GM18870 (cell line): ENCODE results near the gene TFDP2.
"Not testable (repeated sequence)": the region's sequence is repeated elsewhere in the genome, so short reads cannot be mapped to it uniquely, and the experiment has no call there.

Experiments
- ATAC-seq: cut with Tn5 transposase; IDR thresholded peaks from one replicate; pipeline ENCODE4 v1.9.1; 2021; ENCODE audit warnings: moderate library complexity; ENCODE audit not compliant: unreplicated experiment

The TFDP2 gene, protein sequence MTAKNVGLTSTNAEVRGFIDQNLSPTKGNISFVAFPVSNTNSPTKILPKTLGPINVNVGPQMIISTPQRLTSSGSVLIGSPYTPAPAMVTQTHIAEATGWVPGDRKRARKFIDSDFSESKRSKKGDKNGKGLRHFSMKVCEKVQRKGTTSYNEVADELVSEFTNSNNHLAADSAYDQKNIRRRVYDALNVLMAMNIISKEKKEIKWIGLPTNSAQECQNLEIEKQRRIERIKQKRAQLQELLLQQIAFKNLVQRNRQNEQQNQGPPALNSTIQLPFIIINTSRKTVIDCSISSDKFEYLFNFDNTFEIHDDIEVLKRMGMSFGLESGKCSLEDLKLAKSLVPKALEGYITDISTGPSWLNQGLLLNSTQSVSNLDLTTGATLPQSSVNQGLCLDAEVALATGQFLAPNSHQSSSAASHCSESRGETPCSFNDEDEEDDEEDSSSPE

DNA sequence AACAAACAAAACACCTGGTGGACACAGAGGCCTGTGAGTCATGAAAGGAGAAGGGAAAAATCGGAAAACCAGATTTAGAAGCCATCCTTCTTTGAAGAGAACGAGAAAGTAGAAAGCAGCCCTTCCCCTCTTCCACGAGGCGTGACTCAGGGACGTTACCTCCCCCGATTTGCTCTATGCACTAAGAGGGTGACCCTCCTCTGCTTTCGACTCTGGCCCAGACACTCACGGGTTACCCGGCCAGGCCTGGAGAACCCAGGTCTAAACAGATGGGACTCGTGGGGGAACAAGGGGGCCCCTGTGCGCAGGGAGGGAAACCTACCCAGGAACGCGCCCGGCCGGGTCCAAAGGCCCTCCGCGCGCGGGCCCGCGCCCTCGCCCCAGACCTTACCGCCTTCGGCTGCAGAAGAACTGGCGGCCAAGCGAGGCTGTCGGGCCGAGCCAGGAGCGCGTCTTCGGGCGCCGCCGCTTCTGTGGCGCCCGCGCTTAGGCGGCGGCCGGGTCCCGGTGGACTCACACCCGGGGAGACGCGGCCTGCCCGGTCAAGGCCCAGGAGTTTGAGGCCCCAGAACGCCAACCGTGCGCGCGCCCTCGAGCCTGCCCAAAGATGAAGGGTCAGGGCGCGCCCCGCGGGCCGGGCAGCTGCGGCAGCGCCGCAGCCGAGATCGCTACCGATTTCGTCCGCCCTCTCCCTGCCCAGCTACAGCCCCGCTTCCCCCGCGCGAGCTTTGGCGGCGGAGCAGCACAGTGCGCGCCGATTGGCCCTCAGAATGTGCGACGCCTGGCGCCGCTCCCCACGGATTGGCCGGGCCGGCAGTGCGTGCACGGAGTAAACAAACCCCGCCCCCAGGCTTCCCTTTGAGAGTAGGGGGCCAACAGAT is at the start of gene TFDP2:
Gene TFDP2, minus strand, starts transcription at position 753 of the 881 bp plus-strand sequence. CDS start 47,795 bp downstream, outside the sequence.
- peak; percentile 95 for ATAC-seq

DNA sequence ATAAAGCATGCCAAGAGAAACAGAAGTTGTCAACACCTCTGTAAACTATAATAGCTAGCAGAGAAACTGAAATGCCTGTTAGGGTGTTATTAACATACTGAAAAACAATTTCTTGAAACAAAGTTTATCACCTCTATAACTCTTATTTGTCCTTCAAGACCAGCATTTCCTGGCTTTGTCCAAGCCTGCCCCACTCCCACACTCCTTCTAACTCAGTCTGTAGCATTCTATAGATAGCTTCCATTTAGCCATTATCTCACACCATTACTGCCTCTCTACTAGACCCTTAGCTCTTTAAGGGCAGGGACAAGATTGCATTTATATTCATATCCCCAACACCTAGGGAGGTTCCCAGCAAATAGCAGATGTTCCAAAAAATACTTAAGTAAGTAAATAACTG is 39.5 kb upstream of the TFDP2 start:
- ATAC-seq: no peak

DNA sequence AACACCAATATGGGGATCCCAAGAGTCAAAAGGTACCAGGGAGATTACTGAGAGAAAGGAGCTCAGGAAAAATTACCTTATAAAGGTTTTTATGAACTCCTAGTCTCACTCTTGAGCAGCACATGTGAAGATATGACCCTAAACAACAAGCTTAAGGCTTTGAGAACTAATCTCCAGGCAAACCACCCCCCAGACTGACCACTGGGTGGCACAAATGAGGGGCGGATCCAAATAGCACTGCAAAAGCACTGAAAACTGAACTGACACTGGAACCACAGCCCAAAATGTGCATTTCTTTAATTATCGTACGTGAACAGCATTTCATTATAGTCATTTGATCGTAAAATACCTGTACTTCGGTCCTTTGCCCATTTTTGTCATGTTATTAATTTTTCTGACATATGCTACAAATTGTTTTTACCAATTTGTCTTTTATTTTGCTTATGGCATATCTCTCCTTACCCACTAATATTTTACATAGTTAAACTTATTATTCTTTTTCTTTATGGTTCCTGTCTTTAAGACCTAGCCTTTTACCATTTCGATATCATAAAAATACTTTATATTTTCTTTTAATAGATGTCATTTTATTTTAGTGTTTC is 31.5 kb upstream of the TFDP2 start:
- ATAC-seq: no peak

DNA sequence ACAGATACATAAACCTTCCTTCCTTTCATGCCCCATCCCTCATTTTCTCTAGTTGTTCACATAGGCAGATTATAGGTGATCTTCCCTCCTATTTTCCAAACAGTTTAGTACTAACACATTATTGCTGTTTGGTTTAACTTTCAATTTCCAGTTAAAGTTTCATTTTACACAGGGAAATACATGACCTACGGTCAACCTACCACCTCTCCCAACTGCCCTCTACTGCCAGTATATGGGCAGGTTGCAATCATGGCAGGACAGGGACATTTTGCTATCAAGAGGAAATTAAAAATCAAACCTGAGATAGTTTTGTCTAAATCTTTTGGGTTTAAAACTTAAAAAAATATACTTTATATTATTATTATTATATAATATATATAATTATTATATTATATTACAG is 26.1 kb upstream of the TFDP2 start:
- no peak for ATAC-seq

DNA sequence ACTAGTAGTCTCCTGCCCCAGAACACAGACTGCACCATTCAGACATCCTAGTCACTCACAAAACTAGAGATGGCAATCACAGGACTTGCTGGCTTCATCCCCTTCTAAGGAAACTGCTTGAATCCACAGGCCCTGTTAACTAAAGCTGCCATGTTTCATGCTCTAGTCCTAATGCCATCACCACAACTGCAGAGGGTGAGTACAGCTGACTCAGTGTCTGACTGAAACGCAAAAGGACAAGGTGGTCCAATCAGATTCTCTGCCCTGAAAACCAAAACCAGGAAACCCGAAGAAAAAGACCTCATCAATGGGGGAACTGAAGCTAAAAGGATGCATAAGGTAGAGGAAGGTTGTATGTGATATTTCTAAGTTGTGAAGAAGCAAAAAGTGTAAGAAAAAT is 25.2 kb upstream of the TFDP2 start:
- no peak for ATAC-seq

DNA sequence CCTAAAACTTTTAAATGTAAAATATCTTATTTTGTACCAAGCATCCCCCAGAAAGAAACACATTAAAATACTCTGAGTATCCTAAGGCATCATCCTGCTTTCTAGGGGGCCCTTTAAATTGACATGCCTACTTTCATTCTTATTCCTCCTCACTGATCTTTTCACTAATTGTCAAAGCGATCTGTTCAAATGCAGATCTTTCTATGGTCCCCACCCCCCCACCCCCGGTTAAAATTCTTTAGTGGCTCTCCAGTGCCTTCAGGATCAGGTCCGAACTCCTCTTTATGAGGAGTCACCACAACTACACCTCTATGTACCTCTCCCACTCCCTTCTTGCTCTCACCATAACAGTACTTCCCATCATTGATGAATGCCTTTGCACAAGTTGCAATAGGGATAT is 19.2 kb upstream of the TFDP2 start:
- ATAC-seq: no peak

DNA sequence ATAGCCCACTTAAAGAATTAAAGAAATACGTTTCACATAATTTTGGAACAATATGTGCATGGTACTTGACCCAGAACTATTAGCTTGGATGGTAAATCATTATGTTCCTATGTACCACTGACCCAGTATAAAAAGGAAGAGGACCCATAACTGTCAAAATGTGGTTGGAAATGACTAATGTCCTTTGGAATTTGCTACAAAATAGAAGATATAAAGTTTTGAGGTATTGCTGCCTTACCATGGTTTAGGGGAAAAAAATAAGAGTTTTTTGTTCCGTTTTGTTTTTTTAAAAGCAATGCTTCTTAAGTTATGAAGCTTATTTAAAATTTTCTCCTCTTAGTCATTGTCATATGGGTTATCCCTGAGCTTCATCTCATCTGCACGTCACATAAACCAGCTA is 15.8 kb upstream of the TFDP2 start:
- ATAC-seq: no peak

DNA sequence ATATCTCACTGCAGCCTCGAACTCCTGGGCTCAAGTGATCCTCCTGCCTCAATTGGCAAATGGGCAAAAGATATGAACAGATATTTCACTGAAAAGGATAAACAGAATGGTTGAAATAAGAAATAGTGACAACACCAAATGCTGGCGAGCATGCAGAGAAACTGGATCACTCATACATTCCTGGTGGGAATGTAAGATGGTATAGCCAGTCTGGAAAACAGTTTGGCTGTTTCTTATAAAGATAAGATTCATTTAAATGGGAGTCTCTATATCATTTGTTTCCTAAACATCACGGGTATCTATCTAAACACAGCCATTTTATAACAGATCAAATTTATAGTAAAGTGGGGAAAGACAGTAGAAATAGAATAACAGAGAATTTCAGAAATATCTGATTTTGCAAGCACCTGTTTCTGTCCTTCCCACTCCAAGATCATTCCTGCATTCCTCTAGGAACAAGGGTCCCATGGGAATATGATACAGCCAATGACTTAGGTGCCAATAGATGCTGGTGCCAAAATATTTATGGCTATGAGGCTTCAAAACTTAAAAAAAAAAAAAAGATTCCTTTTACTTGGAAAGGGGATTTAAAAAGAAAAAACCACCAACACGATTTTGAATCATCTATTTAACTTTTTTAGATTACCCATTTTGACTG is 9.9 kb upstream of the TFDP2 start:
- ATAC-seq: no peak

DNA sequence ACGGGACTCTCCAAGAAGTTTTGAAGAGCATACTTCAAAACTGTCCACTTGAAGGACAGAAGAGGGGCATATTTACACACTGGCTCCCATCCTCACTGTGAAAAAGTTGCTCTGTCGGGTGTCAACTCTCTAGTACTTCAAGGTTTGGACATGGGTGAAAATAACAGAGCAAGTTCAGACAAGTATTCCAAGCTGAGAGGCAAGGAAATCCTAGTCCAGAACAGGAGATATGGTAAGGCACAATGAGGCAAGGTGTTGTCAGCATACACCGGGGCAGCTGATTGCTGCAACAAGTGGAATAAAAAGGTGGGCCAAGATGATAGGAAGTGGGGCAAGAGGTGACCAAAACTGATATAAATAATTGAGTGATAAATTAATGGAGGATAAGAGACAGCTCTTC is 4.8 kb upstream of the TFDP2 start:
- ATAC-seq: no peak

DNA sequence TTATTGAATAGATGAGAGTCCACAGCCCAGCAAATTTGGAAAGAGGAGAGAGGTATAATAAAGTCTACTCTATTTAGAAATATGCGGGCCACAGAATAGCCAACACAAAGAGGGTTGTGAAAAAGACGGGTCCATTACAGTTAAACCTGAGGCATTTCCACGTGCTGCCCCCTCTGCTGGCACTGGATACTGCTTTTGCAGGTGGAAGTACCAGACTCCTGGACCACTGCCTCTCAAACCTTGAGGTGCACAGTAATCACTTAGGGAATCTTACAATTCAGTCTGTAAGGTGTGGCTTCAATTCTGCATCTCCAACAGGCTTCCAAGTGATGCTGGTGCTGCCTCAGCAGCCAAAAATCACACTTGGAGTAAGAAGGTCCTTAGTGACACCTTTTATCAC is 3.0 kb upstream of the TFDP2 start:
- no peak for ATAC-seq

DNA sequence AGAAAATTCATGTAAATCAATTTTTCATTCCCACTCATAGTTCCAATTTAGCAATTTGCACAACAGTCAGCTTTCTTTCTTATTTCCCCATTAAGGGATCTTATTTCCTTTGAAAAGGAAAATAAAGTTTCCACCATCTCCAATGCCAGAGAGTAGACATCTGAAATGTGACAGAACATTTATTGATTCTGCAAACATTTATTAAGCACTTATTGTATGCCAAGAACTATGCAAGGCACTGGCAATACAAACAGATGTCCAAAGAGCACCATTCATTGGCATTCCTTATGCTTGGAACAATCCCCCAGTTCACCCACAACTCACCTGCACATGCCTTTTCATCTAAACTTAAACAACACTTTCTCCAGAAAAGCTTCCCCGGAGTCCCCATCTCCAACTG is 2.5 kb upstream of the TFDP2 start:
- no peak for ATAC-seq

DNA sequence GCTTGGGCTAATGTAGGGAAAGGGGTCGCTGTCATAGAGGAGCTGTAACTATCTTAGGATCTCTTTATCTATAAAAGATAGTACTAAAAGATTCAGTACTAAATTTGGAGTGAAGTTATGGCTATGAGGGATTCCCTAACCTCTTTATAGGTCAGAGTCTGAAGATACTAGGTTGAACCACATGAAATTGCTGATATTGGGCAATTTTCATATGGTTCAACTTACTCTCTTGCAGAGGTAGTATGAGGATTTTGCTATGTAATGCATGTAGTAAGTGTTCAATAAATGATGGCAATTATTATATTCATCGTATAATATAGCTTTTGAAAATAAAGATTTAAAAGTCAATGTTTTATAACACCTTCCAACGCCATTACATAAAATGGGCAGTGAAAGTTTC is 1.9 kb upstream of the TFDP2 start:
- ATAC-seq: no peak

DNA sequence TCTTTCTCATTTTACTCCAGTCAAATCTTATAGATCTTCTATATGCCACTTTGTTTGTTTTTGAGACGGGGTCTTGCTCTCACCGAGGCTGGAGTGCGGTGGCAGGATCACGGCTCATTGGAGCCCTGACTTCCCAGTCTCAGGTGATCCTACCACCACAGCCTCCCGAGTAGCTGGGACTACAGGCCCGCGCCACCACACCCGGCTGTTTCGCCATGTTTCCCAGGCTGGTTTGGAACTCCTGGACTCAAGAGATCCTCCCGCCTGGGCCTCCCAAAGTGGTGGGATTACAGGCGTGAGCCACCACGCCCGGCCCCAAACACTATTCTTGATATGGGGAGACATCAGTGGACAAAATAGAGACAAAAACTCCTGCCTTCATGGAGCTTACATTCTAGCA is 927 bp upstream of the TFDP2 start:
- no peak for ATAC-seq

DNA sequence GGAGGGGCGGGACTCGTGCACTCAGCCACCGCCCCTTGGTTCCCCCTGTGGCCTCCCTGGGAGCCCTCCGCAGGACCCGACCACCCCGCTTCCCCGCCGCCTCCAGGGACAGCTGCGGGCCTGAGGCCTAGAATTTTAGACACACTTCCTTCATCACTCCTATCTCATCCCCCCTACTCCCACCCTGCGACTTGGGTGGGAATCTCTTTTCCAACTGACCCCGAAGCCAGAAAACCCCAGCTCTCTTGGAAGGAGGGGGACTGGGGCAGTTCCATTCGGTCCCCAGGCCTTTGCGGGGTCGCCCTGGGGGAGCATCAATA is 289 bp upstream of the TFDP2 start:
- ATAC-seq: no peak

DNA sequence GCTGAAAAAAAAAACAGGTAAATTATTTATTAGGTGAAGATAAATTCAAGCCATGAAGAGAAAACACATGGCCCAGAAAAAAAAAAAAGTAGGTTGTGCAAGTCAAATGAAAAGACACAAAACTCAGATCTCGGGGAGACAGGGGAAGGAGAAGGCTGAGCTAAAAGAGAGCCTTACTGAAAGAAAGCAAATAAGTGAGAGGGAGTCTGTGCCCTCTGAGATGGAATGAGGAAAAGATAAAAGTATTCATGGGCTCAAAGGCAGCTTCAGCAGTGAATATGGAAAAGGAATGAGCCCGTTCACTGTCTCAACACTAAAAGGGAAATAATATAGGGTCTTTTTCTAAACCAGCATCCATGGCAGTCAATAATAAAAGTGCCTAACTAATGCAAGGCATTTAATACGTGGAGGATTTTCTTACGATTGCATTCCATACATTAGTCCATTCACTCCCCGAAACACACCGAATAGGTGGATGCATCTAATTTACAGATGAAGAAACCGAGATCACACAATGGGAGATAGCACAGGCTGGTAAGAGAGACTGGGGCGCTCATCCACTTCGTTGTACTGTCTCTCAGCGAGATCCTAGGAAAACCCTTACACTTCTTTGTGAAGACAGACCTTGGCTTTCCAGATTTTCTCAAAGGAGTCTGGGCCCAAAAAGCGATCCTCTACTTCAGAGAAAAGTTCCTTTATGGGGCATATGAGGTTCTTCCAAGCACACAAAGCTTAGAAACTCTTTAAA is 1.1 kb downstream of the TFDP2 start:
- no peak for ATAC-seq

DNA sequence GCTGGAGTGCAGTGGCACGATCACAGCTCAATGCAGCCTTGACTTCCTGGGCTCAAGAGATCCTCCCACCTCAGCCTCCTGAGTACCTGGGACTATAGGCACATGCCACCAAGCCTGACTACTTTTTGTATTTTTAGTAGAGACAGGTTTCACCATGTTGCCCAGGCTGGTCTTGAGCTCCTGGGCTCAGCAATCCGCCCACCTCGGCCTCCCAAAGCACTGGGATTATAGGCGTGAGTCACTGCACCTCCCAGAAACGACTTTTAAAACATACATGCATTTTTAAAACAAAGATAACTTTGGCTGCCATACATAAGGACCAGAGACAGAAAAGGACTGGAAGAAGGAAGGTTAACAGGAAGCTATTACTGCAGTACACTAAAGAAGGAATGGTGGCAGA is 4.8 kb downstream of the TFDP2 start:
- not testable (repeated sequence) for ATAC-seq

DNA sequence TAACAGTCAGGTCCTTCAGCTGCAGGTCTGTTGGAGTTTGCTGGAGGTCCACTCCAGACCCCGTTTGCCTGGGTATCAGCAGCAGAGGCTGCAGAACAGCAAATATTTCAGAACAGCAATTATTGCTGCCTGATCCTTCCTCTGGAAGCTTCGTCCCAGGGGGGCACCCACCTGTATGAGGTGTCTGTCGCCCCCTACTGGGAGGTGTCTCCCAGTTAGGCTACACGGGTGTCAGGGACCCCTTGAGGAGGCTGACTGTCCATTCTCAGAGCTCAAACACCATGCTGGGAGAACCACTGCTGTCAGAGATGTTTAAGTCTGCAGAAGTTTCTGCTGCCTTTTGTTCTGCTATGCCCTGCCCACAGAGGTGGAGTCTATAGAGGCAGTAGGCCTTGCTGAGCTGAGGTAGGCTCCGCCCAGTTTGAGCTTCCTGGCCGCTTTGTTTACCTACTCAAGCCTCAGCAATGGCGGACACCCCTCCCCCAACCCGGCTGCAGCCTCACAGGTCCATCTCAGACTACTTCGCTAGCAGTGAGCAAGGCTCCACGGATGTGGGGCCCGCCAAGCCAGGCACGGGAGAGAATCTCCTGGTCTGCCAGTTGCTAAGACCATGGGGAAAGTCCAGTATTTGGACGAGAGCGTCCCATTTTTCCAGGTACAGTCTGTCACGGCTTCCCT is 8.6 kb downstream of the TFDP2 start:
- not testable (repeated sequence) for ATAC-seq

DNA sequence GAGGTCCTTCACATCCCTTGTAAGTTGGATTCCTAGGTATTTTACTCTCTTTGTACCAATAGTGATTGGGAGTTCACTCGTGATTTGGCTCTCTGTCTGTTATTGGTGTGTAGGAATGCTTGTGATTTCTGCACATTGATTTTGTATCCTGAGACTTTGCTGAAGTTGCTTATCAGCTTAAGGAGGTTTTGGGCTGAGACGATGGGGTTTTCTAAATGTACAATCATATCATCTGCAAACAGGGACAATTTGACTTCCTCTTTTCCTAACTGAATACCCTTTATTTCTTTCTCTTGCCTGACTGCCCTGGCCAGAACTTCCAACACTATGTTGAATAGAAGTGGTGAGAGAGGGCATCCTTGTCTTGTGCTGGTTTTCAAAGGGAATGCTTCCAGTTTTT is 12.3 kb downstream of the TFDP2 start:
- ATAC-seq: not testable (repeated sequence)

DNA sequence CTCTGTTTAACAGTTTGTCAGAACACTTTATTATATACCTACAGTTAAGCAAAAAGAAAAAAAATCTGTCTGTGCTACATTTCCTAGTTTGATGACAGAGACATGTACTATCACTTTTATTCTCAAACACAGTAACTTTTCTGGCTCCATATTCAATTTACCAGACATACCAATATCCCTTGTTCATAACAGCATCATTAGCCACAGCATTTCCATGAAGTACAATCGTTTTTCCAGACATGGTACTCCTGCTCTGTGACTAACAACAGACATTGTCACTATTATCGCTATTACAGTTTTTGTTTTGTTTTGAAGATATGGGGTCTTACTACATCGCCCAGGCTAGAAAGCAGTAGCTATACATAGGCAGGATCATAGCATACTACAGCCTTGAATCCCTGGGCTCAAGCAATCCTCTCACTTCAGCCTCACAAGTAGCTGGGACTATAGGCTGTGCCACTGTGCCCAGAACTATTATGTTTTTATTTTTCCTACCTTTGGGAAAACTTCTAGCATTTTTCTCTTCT is 14.5 kb downstream of the TFDP2 start:
- ATAC-seq: no peak
